GM23248 (cell line): ENCODE results near the gene AVPR1B. TPM values are rescaled to one million over a fixed set of nuclear protein-coding genes. Genes with fewer than 3 reads are reported as not detected.

Experiments used
- DNase-seq: peaks from one replicate; pipeline ENCODE4 v3.0.0-alpha.2; 2015
- H2AFZ ChIP-seq: fragments of 200-600 bp; sonication (generic); 2 replicates; pipeline ENCODE4 v1.6.1; 2016; ENCODE audit warnings: antibody characterized with exemption
- H3F3A ChIP-seq: fragments of 200-600 bp; sonication (generic); 2 replicates; pipeline ENCODE4 v1.6.1; 2016; ENCODE audit warnings: mild to moderate bottlenecking, antibody characterized with exemption, mixed run types; ENCODE audit not compliant: insufficient read depth
- H3K27ac ChIP-seq: fragments of 200-600 bp; sonication (generic); 2 replicates; pipeline ENCODE4 v1.5.1; 2016; ENCODE audit warnings: mild to moderate bottlenecking
- H3K27me3 ChIP-seq: fragments of 200-600 bp; sonication (generic); replicated peaks from 2 replicates; pipeline ENCODE4 v1.6.1; 2016; ENCODE audit warnings: mild to moderate bottlenecking; ENCODE audit not compliant: insufficient read depth
- H3K36me3 ChIP-seq: fragments of 200-600 bp; sonication (generic); 2 replicates; pipeline ENCODE4 v1.6.1; 2016; ENCODE audit warnings: low read depth, mild to moderate bottlenecking
- H3K4me1 ChIP-seq: fragments of 200-600 bp; sonication (generic); 2 replicates; pipeline ENCODE4 v1.6.1; 2016; ENCODE audit warnings: mild to moderate bottlenecking; ENCODE audit not compliant: insufficient read depth
- H3K4me2 ChIP-seq: fragments of 200-600 bp; sonication (generic); one replicate; pipeline ENCODE4 v1.6.1; 2016; ENCODE audit warnings: mild to moderate bottlenecking; ENCODE audit not compliant: unreplicated experiment
- H3K4me3 ChIP-seq: fragments of 200-600 bp; sonication (generic); 2 replicates; pipeline ENCODE4 v1.5.1; 2016; ENCODE audit warnings: mild to moderate bottlenecking
- H3K79me2 ChIP-seq: fragments of 200-600 bp; sonication (generic); 2 replicates; pipeline ENCODE4 v1.6.1; 2016; ENCODE audit warnings: mild to moderate bottlenecking; ENCODE audit not compliant: insufficient read depth
- H3K9ac ChIP-seq: fragments of 200-600 bp; sonication (generic); 2 replicates; pipeline ENCODE4 v1.6.1; 2016; ENCODE audit warnings: mild to moderate bottlenecking
- H3K9me2 ChIP-seq: fragments of 200-600 bp; sonication (generic); 2 replicates; pipeline ENCODE4 v1.6.1; 2016; ENCODE audit warnings: mixed run types, mild to moderate bottlenecking, moderate library complexity; ENCODE audit not compliant: insufficient read depth
- H3K9me3 ChIP-seq: fragments of 200-600 bp; sonication (generic); one replicate; pipeline ENCODE4 v1.6.1; 2017; ENCODE audit warnings: low read depth
- H4K20me1 ChIP-seq: fragments of 200-600 bp; sonication (generic); 2 replicates; pipeline ENCODE4 v1.6.0; 2016; ENCODE audit not compliant: insufficient read depth
- EZH2 ChIP-seq: fragments of 200-600 bp; sonication (generic); IDR thresholded peaks from 2 replicates; pipeline ENCODE4 v1.6.1; 2018; ENCODE audit warnings: antibody characterized with exemption, mild to moderate bottlenecking; ENCODE audit not compliant: insufficient read depth, poor library complexity, severe bottlenecking
- EZH2phosphoT487 ChIP-seq: fragments of 200-600 bp; sonication (generic); IDR thresholded peaks from 2 replicates; pipeline ENCODE4 v1.6.1; 2018; ENCODE audit warnings: antibody characterized with exemption, moderate library complexity, mild to moderate bottlenecking, low read depth; ENCODE audit not compliant: insufficient read depth
- WGBS, 2 experiments: methylation state at CpG; one replicate each; pipeline ENCODE4 v1.1.6; 2015 to 2017; ENCODE audit warnings: low lambda C conversion rate in 2 of 2, low coverage in 1 of 2; ENCODE audit errors: missing lambda C conversion rate in 2 of 2; 5-methylcytosine and 5-hydroxymethylcytosine counted together
- in situ Hi-C: fragments of 300-500 bp; cut with MboI; formaldehyde crosslinking; loops from 2 replicates; pipeline ENCODE4 v1.15.0; 2020
- polyA plus RNA-seq: library from polyadenylated mRNA; unstranded; fragments of >200 nt; fragmentation: Nextera tagmentation; extraction: Ambion mirVana; gene quantifications from 2 replicates; pipeline ENCODE4 v1.2.1, GENCODE V29; 2016
- total RNA-seq: library from RNA; depleted of rRNA; stranded (reverse); fragments of >200 nt; shearing (Covaris generic); gene quantifications from 2 replicates; pipeline ENCODE4 v1.2.3, GENCODE V29; 2014

AVPR1B gene
- total and polyA plus RNA-seq, 2 experiments from 2014 or later: not detected

DNA sequence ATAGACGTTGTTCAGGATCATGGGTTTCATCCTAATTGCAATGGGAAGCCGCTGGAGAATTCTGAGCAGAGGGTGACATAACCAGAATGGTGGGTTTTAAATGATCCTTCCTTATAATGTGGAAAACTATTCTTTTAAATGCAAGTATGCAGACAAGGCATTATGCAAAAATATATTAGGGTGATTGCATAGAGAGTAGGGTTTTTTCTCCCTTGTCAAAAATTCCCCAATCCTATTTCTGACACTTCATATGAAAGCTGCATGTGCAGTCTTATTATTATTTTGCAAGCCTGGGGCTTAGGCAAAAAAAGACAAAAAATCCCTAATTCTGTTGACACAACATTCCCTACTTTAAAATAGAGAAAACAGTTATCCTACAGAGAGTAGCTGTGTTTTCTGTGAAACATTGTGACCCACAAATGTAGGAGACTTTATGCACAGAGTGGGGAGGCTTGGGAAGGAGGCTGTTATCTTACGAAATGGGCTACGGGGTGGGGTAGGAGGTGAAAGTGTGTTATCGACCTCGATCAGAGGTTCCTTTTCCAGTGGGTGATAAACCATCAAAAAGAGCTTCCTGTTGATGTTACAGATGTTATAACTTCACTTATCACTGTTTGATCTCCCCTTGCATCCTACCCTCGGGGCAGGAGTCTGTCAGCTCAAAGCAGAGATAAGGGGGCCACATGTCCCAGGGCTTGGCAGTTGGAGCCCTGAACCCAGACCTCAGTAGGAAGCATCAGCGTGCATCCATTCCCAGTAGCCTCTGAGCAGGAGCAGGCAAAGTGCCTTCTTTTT, 37.0 kb downstream of the AVPR1B start:
- H2AFZ ChIP-seq: no peak overlapping the region
- no peaks in the 10 kb centered on the region for H4K20me1 ChIP-seq
- no peak overlapping the region for H3K9ac ChIP-seq
- 57 to 62% methylated on average over 8 of the region's 8 CpGs for WGBS, 2 experiments
- no peaks in the 10 kb centered on the region for H3K79me2 ChIP-seq
- no peak overlapping the region for H3K4me2 ChIP-seq
- in situ Hi-C loops: no loop called here
- TF ChIP-seq EZH2phosphoT487: no peak
- no peak for TF ChIP-seq EZH2
- peaks cover 10% of the 10 kb centered on the region; the same call in 1 of the 2 replicates for H3K27me3 ChIP-seq
- no peaks in the 10 kb centered on the region for H3K9me2 ChIP-seq
- 0 out of 2 replicates have a peak, but pooled peaks cover 4% of the 10 kb centered on the region for H3K4me1 ChIP-seq
- no peak for DNase-seq
- H3K4me3 ChIP-seq: no peak overlapping the region
- H3K27ac ChIP-seq: no peak overlapping the region
- no peaks in the 10 kb centered on the region for H3K9me3 ChIP-seq
- no peaks in the 10 kb centered on the region for H3K36me3 ChIP-seq
- H3F3A ChIP-seq: no peaks in the 10 kb centered on the region

DNA sequence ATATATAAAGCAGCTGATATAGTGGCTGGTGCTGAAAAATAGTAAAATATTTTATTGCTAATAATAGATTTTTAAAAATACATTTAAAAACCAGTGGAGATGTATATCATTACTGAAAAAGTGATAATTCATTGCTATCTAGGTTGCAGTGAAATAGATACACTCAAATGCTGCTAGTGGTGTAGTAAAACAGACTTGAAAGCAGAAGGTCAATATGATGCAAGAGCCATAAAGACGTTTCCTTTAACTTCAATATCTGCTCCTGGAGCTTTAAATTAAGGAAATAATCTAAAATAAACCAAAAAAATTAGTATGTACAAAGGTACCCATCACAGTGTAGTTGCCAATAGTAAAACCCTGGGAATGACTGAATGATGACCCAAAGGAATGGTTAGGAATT, 38.1 kb downstream of the AVPR1B start:
- in situ Hi-C loops: no loop called here
- no peak for TF ChIP-seq EZH2phosphoT487
- TF ChIP-seq EZH2: no peak

DNA sequence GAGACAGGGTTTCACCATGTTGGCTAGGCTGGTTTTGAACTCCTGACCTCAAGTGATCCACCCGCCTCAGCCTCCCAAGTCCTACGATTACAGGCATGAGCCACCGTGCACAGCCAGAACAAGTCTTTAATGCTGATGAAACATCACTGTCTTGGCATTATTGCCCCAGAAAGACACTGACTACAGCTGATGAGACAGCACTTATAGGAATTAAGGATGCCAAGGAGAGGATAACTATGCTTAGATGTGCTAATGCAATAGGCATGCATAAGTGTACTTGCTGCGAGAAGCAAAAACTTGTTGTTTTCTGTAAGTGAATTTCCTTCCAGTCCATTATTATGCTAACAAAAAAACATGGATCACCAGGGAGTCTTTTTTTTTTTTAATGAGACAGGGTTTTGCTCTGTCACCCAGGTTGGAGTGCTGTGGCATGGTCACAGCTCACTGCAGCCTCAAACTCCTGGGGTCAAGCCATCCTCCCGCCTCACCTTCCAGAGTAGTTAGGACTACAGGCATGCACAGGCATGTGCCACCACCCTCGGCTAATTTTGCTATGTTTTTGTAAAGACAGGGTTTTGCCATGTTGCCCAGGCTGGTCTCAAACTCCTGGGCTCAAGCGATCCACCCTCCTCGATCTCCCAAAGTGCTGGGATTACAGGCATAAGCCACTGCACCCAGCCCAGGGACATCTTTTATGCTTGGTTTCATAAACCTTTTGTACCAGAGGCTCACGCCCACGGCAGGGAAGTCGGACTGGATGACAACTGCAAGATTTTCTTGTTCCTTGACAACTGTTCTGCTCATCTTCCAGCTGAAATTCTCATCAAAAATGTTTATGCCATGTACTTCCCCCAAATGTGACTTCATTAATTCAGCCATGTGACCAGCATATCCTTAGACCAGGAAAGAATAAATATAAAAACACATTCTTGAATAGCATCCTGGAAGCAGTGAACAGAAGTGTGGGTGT, 41.1 kb downstream of the AVPR1B start:
- H3K36me3 ChIP-seq: no peaks in the 10 kb centered on the region
- peak; percentile 91 for DNase-seq
- peaks cover 5% of the 10 kb centered on the region for H3K27me3 ChIP-seq
- no peak overlapping the region for H3K27ac ChIP-seq
- WGBS, 2 experiments: 51 to 55% methylated on average over 11 of the region's 11 CpGs
- 0 out of 2 replicates have a peak, but pooled peaks cover 4% of the 10 kb centered on the region for H3K4me1 ChIP-seq
- in situ Hi-C loops: no loop called here
- H2AFZ ChIP-seq: no peak overlapping the region
- no peaks in the 10 kb centered on the region for H4K20me1 ChIP-seq
- no peak overlapping the region for H3K9ac ChIP-seq
- no peak for TF ChIP-seq EZH2
- no peak for TF ChIP-seq EZH2phosphoT487
- H3K79me2 ChIP-seq: no peaks in the 10 kb centered on the region
- no peak overlapping the region for H3K4me2 ChIP-seq
- H3F3A ChIP-seq: no peaks in the 10 kb centered on the region
- no peak overlapping the region for H3K4me3 ChIP-seq
- no peaks in the 10 kb centered on the region for H3K9me2 ChIP-seq
- no peaks in the 10 kb centered on the region for H3K9me3 ChIP-seq

More for the DNA sequence above, 38.1 kb downstream of the AVPR1B start:
- no peaks in the 10 kb centered on the region for H3F3A ChIP-seq
- no peaks in the 10 kb centered on the region for H3K9me2 ChIP-seq
- H3K27me3 ChIP-seq: peaks cover 5% of the 10 kb centered on the region; the same call in 1 of the 2 replicates
- H2AFZ ChIP-seq: no peak overlapping the region
- no peaks in the 10 kb centered on the region for H3K36me3 ChIP-seq
- no peak overlapping the region for H3K4me2 ChIP-seq
- WGBS, 2 experiments: 49 to 63% methylated on average over 1 of the region's 1 CpG
- H3K79me2 ChIP-seq: no peaks in the 10 kb centered on the region
- no peaks in the 10 kb centered on the region for H4K20me1 ChIP-seq
- no peak overlapping the region for H3K27ac ChIP-seq
- H3K9ac ChIP-seq: no peak overlapping the region
- no peaks in the 10 kb centered on the region for H3K9me3 ChIP-seq
- H3K4me3 ChIP-seq: no peak overlapping the region
- DNase-seq: no peak
- 0 out of 2 replicates have a peak, but pooled peaks cover 4% of the 10 kb centered on the region for H3K4me1 ChIP-seq

DNA sequence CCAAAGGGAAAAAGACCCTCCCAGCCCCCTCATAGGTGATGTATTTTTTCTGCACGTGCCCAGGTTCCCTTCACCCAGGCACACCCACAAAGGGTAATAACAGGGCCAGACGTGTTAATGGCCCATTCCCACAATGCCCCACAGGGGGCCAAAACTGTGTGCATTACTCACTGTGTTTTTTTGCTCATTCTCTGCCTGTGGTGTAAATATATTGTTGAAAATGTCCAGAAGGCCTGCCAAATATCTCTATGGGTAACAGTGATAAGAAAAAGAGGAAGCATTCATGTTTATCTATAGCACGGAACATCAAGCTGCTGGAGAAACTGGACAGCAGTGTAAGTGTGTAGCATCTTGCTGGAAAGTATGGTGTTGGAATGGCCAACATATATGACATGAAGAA, 42.3 kb downstream of the AVPR1B start:
- H3K36me3 ChIP-seq: no peaks in the 10 kb centered on the region
- H3K27me3 ChIP-seq: peaks cover under 1% of the 10 kb centered on the region; the same call in 1 of the 2 replicates
- 0 out of 2 replicates have a peak, but pooled peaks cover 4% of the 10 kb centered on the region for H3K4me1 ChIP-seq
- no peak overlapping the region for H2AFZ ChIP-seq
- no peak for DNase-seq
- no peaks in the 10 kb centered on the region for H4K20me1 ChIP-seq
- H3K9me2 ChIP-seq: no peaks in the 10 kb centered on the region
- H3K4me2 ChIP-seq: no peak overlapping the region
- no peaks in the 10 kb centered on the region for H3K9me3 ChIP-seq
- TF ChIP-seq EZH2phosphoT487 (no peak), EZH2 (no peak)
- H3K4me3 ChIP-seq: no peak overlapping the region
- 42 to 50% methylated on average over 3 of the region's 3 CpGs for WGBS, 2 experiments
- no peaks in the 10 kb centered on the region for H3F3A ChIP-seq
- in situ Hi-C loops: no loop called here
- no peaks in the 10 kb centered on the region for H3K79me2 ChIP-seq
- H3K9ac ChIP-seq: no peak overlapping the region
- no peak overlapping the region for H3K27ac ChIP-seq
